Measurements from ENCODE around the gene ARHGAP28. TPM values are rescaled to one million over a fixed set of nuclear protein-coding genes. Genes with fewer than 3 reads are reported as not detected.

ARHGAP28 gene
- total RNA-seq, 2 experiments from 2014 or later, result not detected

GRCh38 chr18:6724331-6724730 lies 5.2 kb upstream of the ARHGAP28 start:
- intact Hi-C loops (cut with micrococcal nuclease), result loop anchor here (10.0 kb wide), 1 partner anchor 60 kb away; no protein-coding TSS in a partner anchor

GRCh38 chr18:6728331-6728730 lies 1.2 kb upstream of the ARHGAP28 start:
- peaks cover 4% of the 10 kb centered on the region for H3K4me1 Mint-ChIP-seq (ENCODE audit: low read depth)
- TF ChIP-seq CTCF (IDR thresholded peaks at IDR 0.05), result no peak
- DNase-seq, result no peak
- H3K4me3 Mint-ChIP-seq, result no peak overlapping the region
- peaks cover 18% of the 10 kb centered on the region for H3K27me3 Mint-ChIP-seq
- intact Hi-C loops (cut with micrococcal nuclease), result loop anchor here (10.0 kb wide), 1 partner anchor 64 kb away; no protein-coding TSS in a partner anchor
- H3K9me3 Mint-ChIP-seq, result no peaks in the 10 kb centered on the region
- H3K36me3 Mint-ChIP-seq (ENCODE audit: low read depth), result no peaks in the 10 kb centered on the region
- POLR2A ChIA-PET, result no interaction called here
- H3K27ac Mint-ChIP-seq, result no peak overlapping the region
- ATAC-seq, result no peak
- CTCF ChIA-PET, result interaction anchor here (1.0 kb wide), 1 partner anchor 11 kb away, joined by 3 read pairs; no protein-coding TSS in a partner anchor

More at GRCh38 chr18:6724331-6724730, 5.2 kb upstream of the ARHGAP28 start:
- no peak for ATAC-seq
- TF ChIP-seq CTCF (IDR thresholded peaks at IDR 0.05), result no peak
- CTCF ChIA-PET, result no interaction called here
- no peak for DNase-seq
- Mint-ChIP-seq H3K4me1 (ENCODE audit: low read depth) (peaks cover 2% of the 10 kb centered on the region), H3K27me3 (peaks cover 13% of the 10 kb centered on the region), H3K27ac (no peak overlapping the region), H3K9me3 (no peaks in the 10 kb centered on the region), H3K4me3 (no peak overlapping the region), H3K36me3 (ENCODE audit: low read depth) (no peaks in the 10 kb centered on the region)
- POLR2A ChIA-PET, result no interaction called here

- intact Hi-C loops (cut with micrococcal nuclease), result loop anchor here (10.0 kb wide), 1 partner anchor 64 kb away; no protein-coding TSS in a partner anchor
- POLR2A ChIA-PET, result no interaction called here
- peak overlapping the region; percentile 62 for H3K4me3 Mint-ChIP-seq
- H3K27ac Mint-ChIP-seq, result no peak overlapping the region
- H3K27me3 Mint-ChIP-seq, result peaks cover 18% of the 10 kb centered on the region
- CTCF ChIA-PET, result no interaction called here
- no peaks in the 10 kb centered on the region for H3K9me3 Mint-ChIP-seq
- peaks cover 4% of the 10 kb centered on the region for H3K4me1 Mint-ChIP-seq (ENCODE audit: low read depth)
- TF ChIP-seq CTCF (IDR thresholded peaks at IDR 0.05), result no peak
- no peak for DNase-seq
- H3K36me3 Mint-ChIP-seq (ENCODE audit: low read depth), result no peaks in the 10 kb centered on the region
- no peak for ATAC-seq
Measured at GRCh38 chr18:6728809-6729246, 688 bp upstream of the ARHGAP28 start.

- peaks cover 4% of the 10 kb centered on the region for H3K4me1 Mint-ChIP-seq (ENCODE audit: low read depth)
- DNase-seq (no peak), ATAC-seq (no peak)
- no peaks in the 10 kb centered on the region for H3K36me3 Mint-ChIP-seq (ENCODE audit: low read depth)
- intact Hi-C loops (cut with micrococcal nuclease), result no loop called here
- TF ChIP-seq CTCF (IDR thresholded peaks at IDR 0.05), result no peak
- H3K27ac Mint-ChIP-seq, result no peak overlapping the region
- H3K27me3 Mint-ChIP-seq, result peaks cover 18% of the 10 kb centered on the region
- POLR2A ChIA-PET, result no interaction called here
- CTCF ChIA-PET, result no interaction called here
- no peak overlapping the region for H3K4me3 Mint-ChIP-seq
- no peaks in the 10 kb centered on the region for H3K9me3 Mint-ChIP-seq
Measured at GRCh38 chr18:6730416-6731221, 1.1 kb downstream of the ARHGAP28 start.

- Mint-ChIP-seq H3K27me3 (peaks cover 18% of the 10 kb centered on the region), H3K9me3 (no peaks in the 10 kb centered on the region), H3K4me3 (no peak overlapping the region), H3K36me3 (ENCODE audit: low read depth) (no peaks in the 10 kb centered on the region), H3K4me1 (ENCODE audit: low read depth) (peaks cover 4% of the 10 kb centered on the region), H3K27ac (no peak overlapping the region)
- ChIA-PET POLR2A (no interaction called here), CTCF (no interaction called here)
- no peak for DNase-seq
- no peak for TF ChIP-seq CTCF (IDR thresholded peaks at IDR 0.05)
- no peak for ATAC-seq
- intact Hi-C loops (cut with micrococcal nuclease), result no loop called here
Measured at GRCh38 chr18:6731222-6731596, 1.7 kb downstream of the ARHGAP28 start.
